Suprapubic skin (tissue), 4 donors: Measurements from ENCODE around the gene NCOA1. TPM values are rescaled to one million over a fixed set of nuclear protein-coding genes. Genes with fewer than 3 reads are reported as not detected.

Experiments
- DNase-seq, 2 donors: peaks; one replicate each; pipeline ENCODE4 v3.0.0-alpha.2; 2019; ENCODE audit warnings: low spot score in 2 of 2
- H3K27ac ChIP-seq: fragments of 200-600 bp; sonication (generic); one replicate; pipeline ENCODE4 v1.5.1; 2019
- H3K27me3 ChIP-seq: fragments of 200-600 bp; sonication (generic); one replicate; pipeline ENCODE4 v1.5.1; 2019
- H3K36me3 ChIP-seq: fragments of 200-600 bp; sonication (generic); one replicate; pipeline ENCODE4 v1.5.1; 2019
- H3K4me1 ChIP-seq: fragments of 200-600 bp; sonication (generic); one replicate; pipeline ENCODE4 v1.5.1; 2019
- H3K4me3 ChIP-seq: fragments of 200-600 bp; sonication (generic); one replicate; pipeline ENCODE4 v1.5.1; 2019; ENCODE audit warnings: mild to moderate bottlenecking
- H3K9me3 ChIP-seq: fragments of 200-600 bp; sonication (generic); one replicate; pipeline ENCODE4 v1.5.1; 2019
- EP300 ChIP-seq: sonication (generic); formaldehyde crosslinking; IDR thresholded peaks from one replicate; pipeline ENCODE4 v1.6.1; 2017; ENCODE audit warnings: antibody characterized with exemption
- POLR2A ChIP-seq, 2 donors: fragments of 450-650 bp; IDR thresholded peaks; one replicate each; pipeline ENCODE4 v1.6.1; 2017; ENCODE audit warnings: antibody characterized with exemption in 2 of 2, mild to moderate bottlenecking in 2 of 2, moderate library complexity in 2 of 2
- POLR2AphosphoS5 ChIP-seq, 3 donors: sonication (generic); formaldehyde crosslinking; IDR thresholded peaks; one replicate each; pipeline ENCODE4 v1.6.1; 2017; ENCODE audit warnings: antibody characterized with exemption in 3 of 3
- WGBS: methylation state at CpG from one replicate; pipeline ENCODE4 v1.1.5; 2018; 5-methylcytosine and 5-hydroxymethylcytosine counted together
- total RNA-seq, 4 donors: library from RNA; depleted of rRNA; stranded (reverse); fragments of >200 nt; gene quantifications; one replicate each; pipeline ENCODE4 v1.1.0, GENCODE V29; 2016
- TF ChIP-seq, protein P1 (sequence below), 2 donors: fragments of 200-600 bp in 1 of 2; fragments of 450-650 bp in 1 of 2; sonication (generic) in 1 of 2; IDR thresholded peaks; one replicate each; pipeline ENCODE4 v1.5.1; 2016 to 2019; ENCODE audit warnings: antibody characterized with exemption in 2 of 2, mild to moderate bottlenecking in 1 of 2, moderate library complexity in 1 of 2

The NCOA1 gene
- total RNA-seq, 4 donors from 2014 or later: 40.5 to 66.1 (median 47.2) TPM

GRCh38 chr2:24453379-24454073 lies 37.5 kb upstream of the NCOA1 start:
- no peak for DNase-seq
- peak overlapping the region; percentile 31 for H3K27ac ChIP-seq
- no peaks in the 10 kb centered on the region for H3K27me3 ChIP-seq
- H3K9me3 ChIP-seq: no peaks in the 10 kb centered on the region
- TF ChIP-seq POLR2A (IDR thresholded peaks at IDR 0.05): no peak
- peaks cover 15% of the 10 kb centered on the region for H3K4me1 ChIP-seq
- 80% methylated on average over 2 of the region's 2 CpGs for WGBS
- peak overlapping the region; percentile 15 for H3K4me3 ChIP-seq
- no peaks in the 10 kb centered on the region for H3K36me3 ChIP-seq

- WGBS: 31% methylated on average over 12 of the region's 12 CpGs
- Histone ChIP-seq H3K9me3 (no peaks in the 10 kb centered on the region), H3K27ac (peak overlapping the region; percentile 31), H3K36me3 (no peaks in the 10 kb centered on the region), H3K27me3 (no peaks in the 10 kb centered on the region), H3K4me1 (peaks cover 15% of the 10 kb centered on the region), H3K4me3 (peak overlapping the region; percentile 15)
- TF ChIP-seq POLR2A (IDR thresholded peaks at IDR 0.05) (no peak), POLR2AphosphoS5 (IDR thresholded peaks at IDR 0.05) (no peak), EP300 (no peak)
- TF ChIP-seq, protein P1, sequence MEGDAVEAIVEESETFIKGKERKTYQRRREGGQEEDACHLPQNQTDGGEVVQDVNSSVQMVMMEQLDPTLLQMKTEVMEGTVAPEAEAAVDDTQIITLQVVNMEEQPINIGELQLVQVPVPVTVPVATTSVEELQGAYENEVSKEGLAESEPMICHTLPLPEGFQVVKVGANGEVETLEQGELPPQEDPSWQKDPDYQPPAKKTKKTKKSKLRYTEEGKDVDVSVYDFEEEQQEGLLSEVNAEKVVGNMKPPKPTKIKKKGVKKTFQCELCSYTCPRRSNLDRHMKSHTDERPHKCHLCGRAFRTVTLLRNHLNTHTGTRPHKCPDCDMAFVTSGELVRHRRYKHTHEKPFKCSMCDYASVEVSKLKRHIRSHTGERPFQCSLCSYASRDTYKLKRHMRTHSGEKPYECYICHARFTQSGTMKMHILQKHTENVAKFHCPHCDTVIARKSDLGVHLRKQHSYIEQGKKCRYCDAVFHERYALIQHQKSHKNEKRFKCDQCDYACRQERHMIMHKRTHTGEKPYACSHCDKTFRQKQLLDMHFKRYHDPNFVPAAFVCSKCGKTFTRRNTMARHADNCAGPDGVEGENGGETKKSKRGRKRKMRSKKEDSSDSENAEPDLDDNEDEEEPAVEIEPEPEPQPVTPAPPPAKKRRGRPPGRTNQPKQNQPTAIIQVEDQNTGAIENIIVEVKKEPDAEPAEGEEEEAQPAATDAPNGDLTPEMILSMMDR (IDR thresholded peaks at IDR 0.05): no peak
- DNase-seq: no peak
Observed at GRCh38 chr2:24454294-24454693, 36.8 kb upstream of the NCOA1 start.

DNA sequence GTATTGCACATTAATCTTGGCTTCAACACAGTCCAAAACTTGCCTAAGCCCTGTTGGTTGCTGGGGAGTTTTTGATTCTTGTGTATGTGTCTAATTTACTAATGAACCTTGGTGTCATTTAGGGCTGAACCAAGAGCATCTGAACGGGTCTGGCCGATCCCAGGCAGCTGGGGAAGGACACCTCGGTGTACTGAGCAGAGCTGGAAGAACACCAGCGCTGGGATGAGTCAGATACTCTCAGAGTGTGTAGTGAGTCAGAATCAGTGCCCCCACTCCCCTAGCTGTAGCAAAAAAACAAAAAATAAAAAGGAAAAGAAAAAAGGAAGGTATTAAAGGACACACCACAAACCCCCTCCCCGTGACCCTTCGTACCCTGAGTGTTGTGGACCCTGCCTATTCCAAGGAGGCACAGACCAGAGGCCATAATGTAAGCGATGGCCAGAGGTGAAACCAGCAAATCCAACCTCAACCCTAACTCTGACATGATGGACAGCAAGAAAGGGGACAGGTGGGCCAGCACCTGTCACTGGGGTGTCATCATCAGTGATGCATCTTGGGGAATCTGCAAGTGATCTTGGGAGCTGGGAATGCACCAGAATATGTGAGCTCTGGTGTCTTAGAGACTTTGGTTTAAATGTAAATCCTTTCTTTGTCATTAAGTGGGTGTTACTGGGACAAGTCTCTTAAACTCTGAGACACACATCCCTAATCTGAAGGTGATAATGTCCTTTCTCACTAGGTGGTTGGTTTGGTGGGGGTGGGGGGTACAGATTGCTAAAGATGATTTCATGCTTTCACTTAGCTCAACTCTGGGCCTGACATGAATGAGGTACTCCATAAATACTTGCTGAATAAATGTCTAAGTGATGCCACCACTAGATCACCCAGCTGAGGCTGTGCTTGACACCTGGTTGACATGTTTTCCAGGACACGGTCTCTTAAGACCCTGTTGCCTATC lies 34.2 kb upstream of the NCOA1 start:
- H3K27ac ChIP-seq: no peak overlapping the region
- TF ChIP-seq EP300 (no peak), POLR2AphosphoS5 (IDR thresholded peaks at IDR 0.05) (no peak), POLR2A (IDR thresholded peaks at IDR 0.05) (no peak)
- WGBS: 43% methylated on average over 8 of the region's 8 CpGs

GRCh38 chr2:24457696-24458386 lies 33.2 kb upstream of the NCOA1 start:
- H3K4me1 ChIP-seq: peaks cover 14% of the 10 kb centered on the region
- no peaks in the 10 kb centered on the region for H3K27me3 ChIP-seq
- H3K4me3 ChIP-seq: no peak overlapping the region
- no peaks in the 10 kb centered on the region for H3K36me3 ChIP-seq
- no peak for DNase-seq
- WGBS: 85% methylated on average over 5 of the region's 5 CpGs
- H3K9me3 ChIP-seq: no peaks in the 10 kb centered on the region
- no peak overlapping the region for H3K27ac ChIP-seq
- TF ChIP-seq, protein P1 (IDR thresholded peaks at IDR 0.05): no peak
- TF ChIP-seq EP300 (no peak), POLR2A (IDR thresholded peaks at IDR 0.05) (no peak), POLR2AphosphoS5 (IDR thresholded peaks at IDR 0.05) (no peak)

More for the DNA sequence above, 34.2 kb upstream of the NCOA1 start:
- H3K27me3 ChIP-seq: no peaks in the 10 kb centered on the region
- no peak overlapping the region for H3K4me3 ChIP-seq
- no peaks in the 10 kb centered on the region for H3K9me3 ChIP-seq
- peaks cover 15% of the 10 kb centered on the region for H3K4me1 ChIP-seq
- no peaks in the 10 kb centered on the region for H3K36me3 ChIP-seq
- peak in 1 of 2 donors; percentile 82 for DNase-seq

- H3K27ac ChIP-seq: no peak overlapping the region
- WGBS: 90% methylated on average over 5 of the region's 5 CpGs
- no peaks in the 10 kb centered on the region for H3K9me3 ChIP-seq
Observed at GRCh38 chr2:24459224-24460161, 31.6 kb upstream of the NCOA1 start.

More at GRCh38 chr2:24459224-24460161, 31.6 kb upstream of the NCOA1 start:
- no peaks in the 10 kb centered on the region for H3K4me1 ChIP-seq
- H3K36me3 ChIP-seq: no peaks in the 10 kb centered on the region
- H3K27me3 ChIP-seq: no peaks in the 10 kb centered on the region
- no peak for DNase-seq
- TF ChIP-seq, protein P1 (IDR thresholded peaks at IDR 0.05): no peak
- no peak for TF ChIP-seq EP300
- H3K4me3 ChIP-seq: no peak overlapping the region
